Cardiac fibroblast (primary cell): ENCODE data around the gene SAXO1.
"Not testable (repeated sequence)": the region's sequence is repeated elsewhere in the genome, so short reads cannot be mapped to it uniquely, and the experiment has no call there.

Experiments used
- DNase-seq, 2 donors: peaks; one replicate each; pipeline versions ENCODE4 v3.0.0 to v3.0.0-alpha.2; 2010; ENCODE audit warnings: low read depth in 2 of 2
- H3K4me3 ChIP-seq, 2 donors: replicated peaks in 1 of 2; 1 replicate in 1 of 2; 2 replicates in 1 of 2; pipeline ENCODE4 v1.5.1; 2011; ENCODE audit warnings: low read depth in 2 of 2, low read length in 2 of 2, mild to moderate bottlenecking in 2 of 2, moderate library complexity in 1 of 2
- TF ChIP-seq, protein P1 (sequence below): IDR thresholded peaks from one replicate; pipeline ENCODE4 v1.5.1; 2011; ENCODE audit warnings: low read depth, mild to moderate bottlenecking, low read length, inconsistent platforms

The SAXO1 gene

DNA sequence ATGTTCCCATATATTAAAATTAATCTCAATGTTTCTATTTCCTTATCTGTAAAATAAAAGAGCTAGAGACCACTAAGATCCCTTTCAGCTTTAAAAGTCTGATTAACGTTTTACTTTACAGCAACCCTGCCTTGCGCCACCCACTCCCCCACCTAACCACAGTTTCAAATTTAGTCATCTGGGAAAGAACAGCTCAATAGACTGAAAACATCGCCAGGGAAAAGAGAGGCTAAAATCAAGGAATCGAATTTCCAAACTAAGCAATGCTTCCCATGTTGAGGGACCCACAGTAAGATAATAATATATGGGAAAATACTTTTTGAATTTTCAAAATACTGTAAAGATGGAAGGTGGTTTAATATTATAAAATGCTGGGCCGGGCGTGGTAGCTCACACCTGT lies 6.6 kb downstream of the SAXO1 start:
- H3K4me3 ChIP-seq: no peak overlapping the region
- no peak for DNase-seq
- TF ChIP-seq, protein P1, sequence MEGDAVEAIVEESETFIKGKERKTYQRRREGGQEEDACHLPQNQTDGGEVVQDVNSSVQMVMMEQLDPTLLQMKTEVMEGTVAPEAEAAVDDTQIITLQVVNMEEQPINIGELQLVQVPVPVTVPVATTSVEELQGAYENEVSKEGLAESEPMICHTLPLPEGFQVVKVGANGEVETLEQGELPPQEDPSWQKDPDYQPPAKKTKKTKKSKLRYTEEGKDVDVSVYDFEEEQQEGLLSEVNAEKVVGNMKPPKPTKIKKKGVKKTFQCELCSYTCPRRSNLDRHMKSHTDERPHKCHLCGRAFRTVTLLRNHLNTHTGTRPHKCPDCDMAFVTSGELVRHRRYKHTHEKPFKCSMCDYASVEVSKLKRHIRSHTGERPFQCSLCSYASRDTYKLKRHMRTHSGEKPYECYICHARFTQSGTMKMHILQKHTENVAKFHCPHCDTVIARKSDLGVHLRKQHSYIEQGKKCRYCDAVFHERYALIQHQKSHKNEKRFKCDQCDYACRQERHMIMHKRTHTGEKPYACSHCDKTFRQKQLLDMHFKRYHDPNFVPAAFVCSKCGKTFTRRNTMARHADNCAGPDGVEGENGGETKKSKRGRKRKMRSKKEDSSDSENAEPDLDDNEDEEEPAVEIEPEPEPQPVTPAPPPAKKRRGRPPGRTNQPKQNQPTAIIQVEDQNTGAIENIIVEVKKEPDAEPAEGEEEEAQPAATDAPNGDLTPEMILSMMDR: no peak

DNA sequence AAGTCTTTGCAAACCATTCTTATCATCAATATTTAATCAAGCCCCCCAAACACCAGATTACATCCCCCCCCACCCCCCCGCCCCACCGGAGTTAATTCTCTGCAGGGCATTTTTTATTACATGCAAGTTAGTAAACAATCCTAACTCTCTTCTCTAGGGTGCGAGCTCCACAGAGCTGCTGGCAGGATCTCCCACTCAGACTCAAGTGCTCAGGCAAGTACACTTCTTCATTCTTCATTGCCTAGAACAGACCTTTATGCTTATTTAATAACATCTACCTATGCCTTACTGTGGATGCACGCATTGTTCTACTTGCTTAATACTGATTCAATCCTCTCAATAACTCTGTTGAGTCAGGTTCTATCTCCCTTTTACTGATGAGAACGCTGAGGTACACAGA lies 9.9 kb downstream of the SAXO1 start:
- no peak for DNase-seq
- no peak overlapping the region for H3K4me3 ChIP-seq
- TF ChIP-seq, protein P1: no peak

DNA sequence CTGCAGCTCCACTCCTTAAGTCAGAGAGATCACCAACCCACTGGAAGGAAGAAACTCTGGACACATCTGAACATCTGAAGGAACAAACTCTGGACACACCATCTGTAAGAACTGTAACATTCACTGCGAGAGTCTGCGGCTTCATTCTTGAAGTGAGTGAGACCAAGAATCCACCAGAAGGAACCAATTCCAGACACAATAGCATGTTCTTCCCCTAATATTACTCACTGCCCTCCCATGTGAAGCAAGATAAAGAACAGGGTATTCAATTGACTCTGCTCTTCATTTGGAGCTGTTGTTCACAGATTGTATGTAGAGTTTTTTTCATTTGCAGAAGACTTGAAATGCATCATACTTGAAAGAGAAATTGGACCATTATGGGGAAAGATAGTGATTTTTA lies 10.8 kb downstream of the SAXO1 start:
- TF ChIP-seq, protein P1: no peak
- H3K4me3 ChIP-seq: no peak overlapping the region
- peak in 1 of 2 donors; percentile 11 for DNase-seq

DNA sequence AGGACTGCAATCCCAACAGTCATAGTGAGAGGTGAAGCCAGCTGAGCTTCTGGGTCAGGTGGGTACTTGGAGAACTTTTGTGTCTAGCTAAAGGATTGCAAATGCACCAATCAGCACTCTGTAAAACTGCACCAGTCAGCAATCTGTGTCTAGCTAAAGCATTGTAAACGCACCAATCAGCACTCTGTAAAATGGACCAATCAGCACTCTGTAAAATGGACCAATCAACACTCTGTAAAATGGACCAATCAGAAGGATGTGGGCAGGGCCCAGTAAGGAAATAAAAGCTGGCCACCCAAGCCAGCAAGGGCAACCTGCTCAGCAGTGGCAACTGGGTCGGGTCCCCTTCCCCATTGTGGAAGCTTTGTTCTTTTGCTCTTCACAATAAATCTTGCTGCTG lies 11.4 kb downstream of the SAXO1 start:
- H3K4me3 ChIP-seq, DNase-seq: not testable (repeated sequence)

DNA sequence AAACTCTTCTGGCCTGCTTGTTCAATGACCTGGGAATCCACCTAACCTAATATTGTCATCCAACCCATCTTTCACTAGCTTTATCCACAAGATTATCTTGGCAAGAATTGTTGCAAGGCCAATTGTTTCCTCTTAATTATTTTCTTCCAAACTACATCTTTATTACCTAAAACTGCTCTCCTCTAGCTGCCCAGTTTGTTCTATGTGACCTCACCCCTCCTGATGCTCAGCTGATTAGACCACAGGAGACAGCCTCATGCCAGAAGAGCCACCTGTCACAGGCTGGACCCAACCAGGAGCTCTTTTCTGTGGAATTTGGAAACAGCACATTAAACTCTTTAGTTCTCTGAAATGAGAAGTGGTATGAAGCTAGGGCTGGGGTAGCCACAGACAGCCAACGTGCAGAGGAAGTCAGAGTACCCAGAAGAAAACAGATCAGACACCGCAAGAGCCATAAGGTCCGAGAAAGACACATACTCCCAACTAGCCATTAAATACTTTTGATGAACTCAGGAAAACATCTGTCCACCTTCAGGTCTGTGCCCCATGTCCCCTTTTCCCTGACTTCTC lies 12.0 kb downstream of the SAXO1 start:
- TF ChIP-seq, protein P1: no peak
- no peak overlapping the region for H3K4me3 ChIP-seq
- no peak for DNase-seq

DNA sequence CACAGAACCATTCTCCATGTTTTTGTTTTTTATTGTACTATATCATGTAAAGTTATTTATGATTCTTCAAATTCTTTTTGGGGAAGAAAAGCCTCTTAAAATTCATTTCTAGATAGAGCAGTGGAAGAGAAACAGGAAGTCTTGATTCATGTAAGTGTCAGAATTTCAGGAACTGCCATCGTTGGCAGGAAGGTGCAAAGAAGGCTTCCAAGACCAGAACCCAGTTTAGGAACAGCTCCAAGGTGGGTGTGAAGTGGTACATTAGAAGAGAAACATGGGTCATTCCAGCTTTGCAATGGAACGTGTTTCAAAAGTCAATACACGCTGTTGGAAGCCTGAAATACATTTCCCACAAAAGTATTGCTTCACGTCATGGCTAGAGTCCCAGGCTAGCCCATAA lies 14.8 kb downstream of the SAXO1 start:
- DNase-seq: no peak
- no peak overlapping the region for H3K4me3 ChIP-seq
- TF ChIP-seq, protein P1: no peak

DNA sequence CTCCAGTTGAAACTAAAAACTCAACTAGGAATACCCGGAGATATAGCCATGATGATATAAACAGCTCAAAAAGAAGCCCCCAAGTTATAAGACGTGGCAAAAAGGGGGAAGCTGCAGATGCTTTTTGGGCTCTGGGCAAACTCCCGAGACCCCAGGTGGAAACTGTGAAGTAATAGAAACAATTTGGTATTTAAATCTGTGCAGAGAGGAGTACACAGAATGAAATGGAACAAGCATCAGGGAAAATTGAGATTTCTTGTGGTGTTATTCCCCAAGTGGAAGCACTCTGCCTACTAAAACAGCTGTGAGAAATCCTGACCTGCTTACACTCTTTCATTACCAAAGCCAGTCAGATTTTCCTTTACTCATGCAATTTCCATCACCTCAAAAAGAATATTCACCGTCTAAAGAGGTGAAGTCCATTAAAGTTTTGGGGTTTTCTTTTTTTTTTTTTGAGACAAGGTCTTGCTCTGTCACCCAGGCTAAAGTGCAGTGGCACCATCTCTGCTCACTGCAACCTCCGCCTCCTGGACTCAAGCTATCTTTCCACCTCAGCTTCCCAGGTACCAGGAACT lies 23.5 kb downstream of the SAXO1 start:
- TF ChIP-seq, protein P1: no peak
- DNase-seq: no peak
- H3K4me3 ChIP-seq: no peak overlapping the region
